Activated CD4-positive, alpha-beta T cell treated with anti-CD3 and anti-CD28 coated beads, Interleukin-2, amount 50 U/mL, for 48 hours (primary cell): ENCODE results near the gene AMBP.

Experiments used
- DNase-seq, 2 experiments: peaks; one replicate each; pipeline ENCODE4 v3.0.0-alpha.2; 2020

Gene AMBP

GRCh38 chr9:114029311-114030170, 48.6 kb downstream of the AMBP start:
- no peak for DNase-seq

DNA sequence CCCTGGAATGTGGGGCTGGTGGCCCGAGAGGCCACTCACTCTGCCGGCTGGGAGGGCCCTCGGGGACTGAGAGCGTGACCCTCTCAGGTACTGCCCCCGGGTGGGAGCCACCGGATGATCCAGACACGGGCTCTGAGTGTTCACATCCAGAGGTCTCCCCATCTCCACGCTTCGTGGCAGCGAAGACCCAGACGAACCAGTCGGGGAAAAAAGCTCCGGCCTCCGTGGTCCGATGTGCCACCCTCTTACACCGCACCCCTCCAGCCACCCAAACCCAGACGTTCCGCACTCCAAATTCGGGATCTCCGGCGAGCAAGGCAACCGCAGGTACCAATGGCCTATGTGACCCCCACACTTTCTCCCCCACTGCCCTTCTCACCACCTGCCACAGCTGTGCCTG, 49.5 kb downstream of the AMBP start:
- no peak for DNase-seq

DNA sequence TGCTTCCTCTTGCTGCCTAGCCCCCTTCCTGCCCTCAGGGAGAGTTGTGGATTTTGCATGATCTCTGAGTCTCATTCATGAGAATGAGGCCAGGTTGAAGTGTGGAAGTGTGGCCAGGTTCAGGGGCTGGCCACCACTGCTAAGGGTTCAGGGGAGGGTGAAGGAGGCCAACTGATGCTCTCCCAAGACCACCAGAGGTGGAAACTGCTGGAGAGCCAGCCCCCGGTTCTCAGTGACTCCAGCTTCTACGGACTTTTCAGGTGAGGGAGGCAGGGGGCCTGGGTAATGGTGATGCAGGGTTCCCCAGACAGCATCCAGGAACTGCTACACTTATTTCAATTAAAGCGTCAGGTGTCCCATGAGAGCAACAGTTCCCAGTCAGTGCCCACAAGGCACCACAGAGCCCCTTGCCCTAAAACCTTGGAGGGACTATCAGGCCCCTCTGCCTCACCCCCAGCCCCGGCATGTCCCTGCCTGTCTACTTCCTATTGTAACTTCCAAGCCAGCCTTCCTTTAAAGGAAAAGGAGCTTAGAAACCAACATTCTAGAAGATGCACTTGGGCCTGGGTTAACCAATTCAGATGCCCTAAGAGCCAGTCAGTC, 50.1 kb downstream of the AMBP start:
- no peak for DNase-seq

DNA sequence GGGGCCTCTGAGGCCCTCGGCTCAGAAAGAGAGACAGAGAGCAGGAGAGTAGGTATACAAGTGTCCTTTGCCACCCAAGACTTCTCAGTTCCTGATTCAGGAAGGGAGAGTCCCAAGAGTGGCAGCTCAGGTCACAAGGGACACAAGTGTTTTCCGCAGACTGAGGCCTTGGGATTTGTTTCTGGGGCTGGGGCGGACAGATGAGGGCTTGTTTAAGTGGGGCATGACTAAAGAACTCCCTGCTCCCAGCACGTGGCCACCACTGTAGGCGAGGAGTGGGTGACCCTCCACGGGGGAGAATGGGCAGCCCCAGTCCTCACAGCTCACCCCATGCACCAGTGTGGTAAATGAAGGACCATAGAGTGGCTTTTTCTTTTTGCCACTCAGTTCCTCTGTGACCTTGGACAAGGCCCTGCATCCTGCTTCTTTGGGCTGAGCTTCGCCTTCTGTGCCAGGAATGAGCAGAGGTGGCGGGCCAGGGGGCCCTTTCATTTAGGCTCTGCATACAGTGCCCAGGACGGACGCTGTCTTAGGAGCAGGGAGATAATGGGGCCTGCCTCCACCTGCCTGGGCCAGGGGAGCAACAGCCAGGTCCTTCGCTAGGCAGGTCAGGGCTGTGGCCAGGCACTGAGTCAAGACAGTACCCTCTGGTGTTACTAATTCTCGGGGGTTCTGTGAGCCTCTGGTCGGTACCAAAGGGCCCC, 50.8 kb downstream of the AMBP start:
- no peak for DNase-seq

- no peak for DNase-seq
These were observed 51.8 kb downstream of the AMBP start for GRCh38 chr9:114026335-114026734.

DNA sequence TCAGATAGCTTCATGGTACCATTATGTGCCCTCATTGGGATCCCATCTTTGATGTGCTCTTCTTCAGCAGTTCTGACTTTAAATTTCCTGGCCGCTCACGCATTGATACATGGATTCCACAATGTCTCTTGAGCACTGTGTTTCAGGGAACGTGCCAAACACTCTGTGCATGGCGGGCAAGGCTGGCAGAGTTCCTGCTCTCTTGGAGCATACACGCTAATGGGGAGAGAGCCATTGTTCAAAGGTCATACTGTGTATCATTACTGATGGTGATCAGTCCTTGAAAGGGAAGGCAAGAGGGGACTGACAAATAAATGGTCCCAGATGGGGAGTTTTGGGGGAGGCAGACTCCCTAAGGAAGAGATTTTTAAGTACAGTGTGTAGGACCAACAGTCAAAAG, 52.3 kb downstream of the AMBP start:
- no peak for DNase-seq

DNA sequence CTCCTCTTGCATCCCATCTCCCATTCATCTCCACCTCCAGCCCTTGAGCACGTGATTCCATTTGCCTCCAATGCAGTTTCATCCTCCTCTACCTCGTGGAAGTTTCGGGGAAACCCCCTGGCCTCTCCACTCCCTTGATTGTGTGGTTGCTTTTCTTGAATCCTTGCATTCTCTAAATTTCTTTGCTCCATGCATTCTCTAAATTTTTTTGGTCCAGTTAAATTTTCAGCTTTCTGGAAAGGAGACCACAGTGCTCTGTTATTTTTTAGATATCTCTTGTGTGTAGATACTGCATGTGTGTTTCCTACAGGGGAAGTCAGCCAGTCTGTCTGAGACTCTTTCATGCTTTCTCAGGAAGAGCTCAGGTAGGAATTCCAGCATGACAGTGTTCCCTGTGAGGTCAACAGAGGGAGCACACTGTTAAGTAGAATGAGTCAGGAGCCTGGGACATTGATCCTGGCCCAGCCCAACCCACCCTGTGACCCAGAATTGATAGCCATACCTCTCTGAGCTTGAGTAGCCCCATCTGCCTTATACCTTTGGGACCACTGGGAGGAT, 52.8 kb downstream of the AMBP start:
- DNase-seq: no peak

GRCh38 chr9:114023961-114024360, 54.1 kb downstream of the AMBP start:
- no peak for DNase-seq

- no peak for DNase-seq
These were observed 56.5 kb downstream of the AMBP start for GRCh38 chr9:114021578-114021977.

DNA sequence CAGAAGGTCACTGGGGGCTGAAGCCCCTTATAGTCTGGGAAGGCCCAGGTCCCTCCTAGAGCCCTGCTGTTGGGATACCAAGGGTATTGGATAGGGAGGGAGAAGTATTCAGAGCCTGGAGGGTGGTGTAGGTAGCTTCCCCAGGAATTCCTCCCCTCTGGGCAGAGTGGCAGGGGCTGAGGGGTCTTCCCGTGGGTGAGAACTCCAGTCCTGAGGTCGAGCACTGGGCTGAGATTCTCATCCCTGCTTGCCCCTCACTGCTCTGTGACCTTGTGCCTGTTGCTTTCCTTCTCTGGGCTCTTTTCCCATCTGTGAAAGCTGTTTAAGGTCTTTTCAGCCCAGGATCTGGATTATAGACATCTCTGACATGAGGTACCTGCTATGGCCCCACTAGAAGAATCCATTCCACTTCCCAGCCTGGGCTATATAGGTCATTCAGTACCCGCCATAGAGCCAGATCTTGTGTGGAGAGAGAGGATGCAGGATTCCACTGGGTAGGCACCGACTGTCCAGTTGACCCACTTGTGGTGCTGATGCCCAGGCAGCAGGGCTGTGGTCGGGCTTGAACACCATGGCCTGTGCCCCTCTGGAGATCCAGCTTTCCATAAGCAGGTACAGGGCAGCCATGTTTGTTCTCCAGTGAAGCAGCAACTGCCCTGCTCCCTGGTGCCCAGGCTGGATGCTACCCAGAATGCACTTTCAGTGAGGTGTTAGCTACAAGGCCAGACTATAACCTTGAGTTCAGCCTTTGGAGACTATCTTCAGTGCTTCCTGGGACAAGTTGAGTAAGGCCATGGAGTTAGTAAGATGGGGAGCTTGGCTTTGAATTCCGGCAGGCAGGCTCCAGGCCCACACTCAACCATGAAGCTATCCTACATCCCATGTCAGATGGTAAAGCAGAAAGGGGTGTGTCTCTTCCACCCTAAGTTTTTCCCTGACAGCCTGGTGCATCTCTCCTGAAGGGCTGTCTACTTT, 60.1 kb downstream of the AMBP start:
- no peak for DNase-seq

- DNase-seq: no peak
These were observed 61.3 kb downstream of the AMBP start for GRCh38 chr9:114016629-114017423.

GRCh38 chr9:114016101-114016500, 62.0 kb downstream of the AMBP start:
- no peak for DNase-seq

DNA sequence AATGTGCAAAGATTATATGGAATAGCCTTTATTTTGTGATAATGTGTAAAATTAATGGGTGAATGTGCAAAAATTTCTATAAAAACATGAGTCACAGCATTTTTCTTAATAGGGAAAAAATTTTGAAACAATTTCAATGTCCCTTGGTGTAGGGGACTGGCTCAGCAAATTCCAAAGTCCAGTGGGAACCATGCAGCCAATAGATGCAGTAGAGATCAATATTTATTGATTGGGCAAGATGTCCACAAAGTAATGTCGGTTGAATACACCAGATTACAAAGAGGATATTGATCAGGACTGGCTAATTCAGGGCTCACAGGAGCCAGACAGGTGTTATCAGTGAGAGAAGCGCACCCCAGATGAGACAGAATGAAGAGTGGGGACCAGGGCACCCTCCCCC, 62.5 kb downstream of the AMBP start:
- no peak for DNase-seq

- DNase-seq: no peak
These were observed 64.1 kb downstream of the AMBP start for GRCh38 chr9:114014044-114014443.

- no peak for DNase-seq
These were observed 66.0 kb downstream of the AMBP start for GRCh38 chr9:114012126-114012525.

DNA sequence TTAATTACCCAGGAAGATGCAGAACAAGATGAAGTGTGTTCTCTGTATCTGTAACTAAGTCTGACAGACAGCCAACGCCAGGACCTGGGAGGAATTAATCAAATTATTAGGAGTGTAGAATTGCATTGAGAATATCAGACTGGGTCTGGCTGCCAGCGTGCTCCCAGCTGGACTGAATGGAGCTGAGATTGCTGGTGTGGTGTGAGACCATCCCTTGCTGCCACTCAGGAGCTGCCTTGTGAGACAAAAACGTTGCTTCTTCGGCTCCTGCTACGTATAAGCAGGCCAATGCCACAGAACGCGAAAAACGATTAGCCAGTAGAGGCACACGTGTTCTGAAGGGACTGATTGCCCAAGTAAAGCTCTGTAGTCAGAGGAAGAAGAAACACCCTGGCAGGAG, 66.8 kb downstream of the AMBP start:
- DNase-seq: no peak
